Cardiac muscle cell (in vitro differentiated cells and primary cell): ENCODE data around the gene RASGRP2. TPM values are rescaled to one million over a fixed set of nuclear protein-coding genes. Genes with fewer than 3 reads are reported as not detected.
"Not testable (repeated sequence)": the region's sequence is repeated elsewhere in the genome, so short reads cannot be mapped to it uniquely, and the experiment has no call there.

Source experiments
- DNase-seq, 2 donors: peaks; one replicate each; pipeline versions ENCODE4 v3.0.0 to v3.0.0-alpha.2; 2010 to 2017; ENCODE audit warnings: low read depth in 1 of 2, low spot score in 1 of 2
- H3K27ac ChIP-seq: fragments of 200-600 bp; sonication (generic); 2 replicates; pipeline ENCODE4 v1.5.1; 2016
- H3K27me3 ChIP-seq: fragments of 200-600 bp; sonication (generic); 2 replicates; pipeline ENCODE4 v1.6.0; 2016; ENCODE audit warnings: control low read depth
- H3K36me3 ChIP-seq: fragments of 200-600 bp; sonication (generic); 2 replicates; pipeline ENCODE4 v1.5.1; 2016; ENCODE audit warnings: control low read depth
- H3K4me1 ChIP-seq: fragments of 200-600 bp; sonication (generic); 2 replicates; pipeline ENCODE4 v1.8.1; 2017; ENCODE audit warnings: low read depth, mild to moderate bottlenecking, mixed run types
- H3K4me3 ChIP-seq: fragments of 200-600 bp; sonication (generic); 2 replicates; pipeline ENCODE4 v1.5.1; 2016; ENCODE audit warnings: mild to moderate bottlenecking
- H3K9me3 ChIP-seq: fragments of 200-600 bp; sonication (generic); 2 replicates; pipeline ENCODE4 v1.5.1; 2017; ENCODE audit warnings: low read depth, mild to moderate bottlenecking, control low read depth
- CTCF ChIP-seq: IDR thresholded peaks from 2 replicates; pipeline ENCODE4 v1.5.1; 2012; ENCODE audit warnings: low read depth, mild to moderate bottlenecking, low read length
- polyA plus RNA-seq: library from polyadenylated mRNA; unstranded; fragments of >200 nt; fragmentation: Nextera tagmentation; extraction: Ambion mirVana; gene quantifications from 2 replicates; pipeline ENCODE4 v1.2.1, GENCODE V29; 2016
- total RNA-seq: library from RNA; depleted of rRNA; stranded (reverse); fragments of >200 nt; gene quantifications from 2 replicates; pipeline ENCODE4 v1.2.3, GENCODE V29; 2016

RASGRP2 gene
- total and polyA plus RNA-seq, 2 experiments from 2014 or later = 60.8 to 64.0 TPM

GRCh38 chr11:64703048-64703447, 40.9 kb downstream of the RASGRP2 start:
- TF ChIP-seq CTCF = no peak
- Histone ChIP-seq H3K27ac (no peak overlapping the region), H3K4me3 (no peak overlapping the region), H3K9me3 (no peaks in the 10 kb centered on the region), H3K27me3 (peaks cover 20% of the 10 kb centered on the region), H3K36me3 (no peaks in the 10 kb centered on the region), H3K4me1 (no peaks in the 10 kb centered on the region)
- DNase-seq = no peak

GRCh38 chr11:64701956-64702355, 42.0 kb downstream of the RASGRP2 start:
- not testable (repeated sequence) for H3K36me3 ChIP-seq, H3K4me3 ChIP-seq, H3K9me3 ChIP-seq, H3K4me1 ChIP-seq, H3K27ac ChIP-seq, DNase-seq
- peaks cover 24% of the 10 kb centered on the region for H3K27me3 ChIP-seq

GRCh38 chr11:64698427-64698826, 45.5 kb downstream of the RASGRP2 start:
- DNase-seq = no peak
- no peak for TF ChIP-seq CTCF

GRCh38 chr11:64697663-64698375, 46.1 kb downstream of the RASGRP2 start:
- Histone ChIP-seq H3K36me3 (no peaks in the 10 kb centered on the region), H3K27me3 (peaks cover 36% of the 10 kb centered on the region), H3K27ac (no peak overlapping the region), H3K4me3 (no peak overlapping the region), H3K9me3 (no peaks in the 10 kb centered on the region), H3K4me1 (no peaks in the 10 kb centered on the region)
- TF ChIP-seq CTCF = no peak
- DNase-seq = no peak

More at GRCh38 chr11:64698427-64698826, 45.5 kb downstream of the RASGRP2 start:
- Histone ChIP-seq H3K36me3 (no peaks in the 10 kb centered on the region), H3K4me3 (no peak overlapping the region), H3K9me3 (no peaks in the 10 kb centered on the region), H3K4me1 (no peaks in the 10 kb centered on the region), H3K27ac (no peak overlapping the region), H3K27me3 (peaks cover 33% of the 10 kb centered on the region)

- peaks cover 54% of the 10 kb centered on the region for H3K27me3 ChIP-seq
- no peak for TF ChIP-seq CTCF
- H3K27ac ChIP-seq = no peak overlapping the region
- H3K4me1 ChIP-seq = no peaks in the 10 kb centered on the region
- no peak overlapping the region for H3K4me3 ChIP-seq
- no peaks in the 10 kb centered on the region for H3K9me3 ChIP-seq
- no peaks in the 10 kb centered on the region for H3K36me3 ChIP-seq
- DNase-seq = no peak
Observed at GRCh38 chr11:64696045-64696444, 47.9 kb downstream of the RASGRP2 start.

GRCh38 chr11:64695548-64695947, 48.4 kb downstream of the RASGRP2 start:
- DNase-seq = no peak
- no peaks in the 10 kb centered on the region for H3K9me3 ChIP-seq
- H3K27ac ChIP-seq = no peak overlapping the region
- TF ChIP-seq CTCF = no peak
- peaks cover 58% of the 10 kb centered on the region for H3K27me3 ChIP-seq
- no peak overlapping the region for H3K4me3 ChIP-seq
- H3K36me3 ChIP-seq = no peaks in the 10 kb centered on the region
- H3K4me1 ChIP-seq = no peaks in the 10 kb centered on the region
